GM19324 (cell line): ENCODE results near the gene SERTM1.

ENCODE experiments used
- ATAC-seq: cut with Tn5 transposase; IDR thresholded peaks from one replicate; pipeline ENCODE4 v1.9.1; 2021; ENCODE audit warnings: mild to moderate bottlenecking, moderate library complexity; ENCODE audit not compliant: unreplicated experiment, low FRiP score

SERTM1 gene

DNA sequence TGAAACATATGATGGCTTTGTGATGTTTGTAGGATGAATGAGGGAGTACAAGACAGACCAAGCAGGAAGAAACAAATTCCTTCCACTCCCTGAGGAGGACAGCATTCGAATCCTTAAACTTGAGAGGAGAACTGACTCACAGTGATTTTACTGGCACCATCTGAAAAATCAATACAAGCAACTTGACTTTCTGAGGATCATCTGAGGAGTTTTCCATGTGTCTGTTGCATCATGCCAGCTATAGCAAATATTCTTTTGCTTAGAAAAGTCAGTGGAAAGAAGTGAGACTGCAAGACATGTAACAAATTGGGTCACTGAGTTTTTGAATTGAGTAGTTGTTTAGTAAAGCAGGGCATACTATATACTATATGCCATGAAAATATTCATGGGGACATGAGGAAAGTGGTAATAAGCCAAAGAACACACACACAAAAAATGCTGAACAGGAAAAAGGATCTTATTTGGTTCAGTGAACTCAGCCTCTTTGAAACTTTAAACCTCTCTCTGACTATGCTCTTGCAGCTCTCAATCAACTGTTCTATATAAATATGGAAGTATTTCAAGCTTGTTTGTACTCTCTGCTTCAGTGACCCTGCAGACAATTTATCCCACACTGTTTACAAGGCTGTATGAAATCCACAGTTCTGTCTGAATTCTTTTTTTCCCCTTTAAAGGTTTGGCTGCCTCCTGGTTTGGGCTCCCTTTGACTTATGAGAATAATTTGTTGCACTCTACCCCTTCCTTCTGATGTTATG is 35.5 kb downstream of the SERTM1 start:
- ATAC-seq, result no peak

DNA sequence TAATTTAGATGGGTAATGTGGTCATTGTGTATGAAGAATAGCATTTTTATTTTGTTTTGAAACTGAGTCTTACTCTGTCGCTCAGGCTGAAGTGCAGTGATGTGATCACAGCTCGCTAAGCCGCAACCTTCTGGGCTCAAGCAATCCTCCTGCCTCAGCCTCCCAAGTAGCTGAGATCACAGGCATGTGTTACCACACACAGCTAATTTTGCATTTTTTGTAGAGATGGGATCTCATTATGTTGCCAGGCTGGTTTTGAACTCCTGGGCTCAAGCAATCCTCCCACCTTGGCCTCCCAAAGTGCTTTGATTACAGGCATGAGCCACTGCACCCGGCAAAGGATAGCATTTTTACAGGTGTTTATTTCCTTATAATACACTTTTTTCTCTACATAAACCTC is 36.6 kb downstream of the SERTM1 start:
- no peak for ATAC-seq

DNA sequence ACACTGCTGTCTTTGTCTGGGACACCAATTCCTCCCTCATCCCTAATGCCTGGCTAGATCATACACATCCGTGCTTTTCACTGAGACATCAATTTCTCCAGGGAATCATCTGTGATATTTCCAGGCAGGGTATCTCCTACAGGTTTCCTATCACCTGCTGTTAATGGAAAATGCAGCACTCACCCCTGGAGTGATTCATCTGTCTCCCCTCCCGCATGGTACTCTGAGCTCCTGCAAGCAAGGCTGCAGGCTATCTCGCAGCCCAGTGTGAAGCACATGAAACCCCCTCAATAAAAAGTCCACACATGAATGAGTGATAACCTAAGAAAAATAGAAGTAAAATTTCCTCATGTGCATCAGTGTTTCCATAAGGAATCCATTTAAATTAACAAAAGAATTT is 38.5 kb downstream of the SERTM1 start:
- ATAC-seq, result no peak

DNA sequence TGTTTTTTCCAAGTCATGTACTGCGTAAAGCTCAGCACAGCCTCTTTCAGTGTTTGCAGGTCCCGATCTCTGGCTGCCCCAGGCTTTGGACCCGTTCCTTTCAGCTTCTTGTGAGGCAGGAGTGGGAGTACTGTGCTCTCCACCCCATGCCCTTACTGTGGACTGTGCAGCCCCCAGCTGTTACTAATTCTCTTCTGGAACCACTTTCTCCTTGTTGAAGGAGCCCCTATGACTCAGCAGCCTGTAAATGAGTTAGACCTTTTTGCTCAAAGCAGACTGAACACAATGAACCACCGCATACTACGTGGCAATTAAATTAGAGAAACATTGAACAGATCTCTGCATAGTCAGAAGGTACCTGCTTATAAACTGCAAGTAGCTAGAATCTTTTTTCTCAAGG is 39.0 kb downstream of the SERTM1 start:
- ATAC-seq, result no peak

DNA sequence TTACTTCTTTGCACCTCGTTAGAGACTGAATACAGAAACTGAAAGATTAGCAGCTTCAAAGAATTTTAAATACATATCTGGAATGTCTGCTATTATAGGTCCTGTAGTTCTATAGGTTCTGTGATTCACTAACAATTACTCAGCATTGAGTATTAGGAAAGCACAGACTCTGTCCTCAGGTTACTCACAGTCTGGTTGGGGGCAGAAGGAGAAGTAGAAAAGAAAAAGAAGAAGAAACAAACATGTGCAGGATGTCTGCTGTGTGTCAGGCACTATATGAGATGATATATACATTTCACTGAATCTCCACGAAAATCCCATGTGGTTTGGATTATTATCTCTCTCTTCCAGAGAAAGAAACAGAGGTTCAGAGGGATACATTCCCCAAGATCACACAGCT is 40.1 kb downstream of the SERTM1 start:
- no peak for ATAC-seq

DNA sequence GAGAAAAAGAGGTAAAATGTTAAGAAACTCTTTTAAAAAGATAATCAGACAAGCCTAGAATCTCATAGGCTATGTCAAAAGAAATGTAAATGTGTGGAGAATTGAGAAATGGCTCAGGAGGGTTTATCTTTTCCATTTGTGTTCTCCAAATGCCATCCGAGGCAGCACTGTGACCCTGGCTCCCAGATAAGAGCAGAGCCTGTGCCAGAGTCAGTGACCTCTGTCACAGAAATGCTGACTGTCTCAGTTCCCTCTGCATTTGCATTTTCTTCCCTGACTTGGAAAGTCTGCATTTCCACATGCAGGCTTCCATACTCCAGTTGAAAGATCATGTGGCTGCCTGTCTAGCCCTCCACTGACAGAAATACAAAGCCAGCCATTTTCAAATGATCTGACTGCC is 42.0 kb downstream of the SERTM1 start:
- ATAC-seq, result no peak

DNA sequence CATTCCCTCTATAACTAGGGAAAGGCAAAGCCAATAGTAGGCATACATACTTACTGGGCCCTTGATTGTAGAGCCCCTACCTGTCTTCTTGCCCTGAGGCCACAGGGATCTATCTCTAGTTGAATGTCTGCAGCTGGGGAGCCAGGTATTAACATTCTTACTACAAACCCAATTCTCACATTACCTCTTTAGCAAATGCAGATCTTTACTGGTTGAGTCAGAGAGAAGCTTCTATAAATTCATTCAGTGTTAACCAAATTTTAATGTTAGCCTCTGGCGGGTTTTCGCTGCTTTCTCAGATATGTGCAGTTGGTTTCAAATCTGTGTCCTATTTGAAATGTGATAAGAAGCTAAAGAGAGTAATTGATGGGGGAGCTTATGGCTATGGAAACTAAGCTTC is 43.2 kb downstream of the SERTM1 start:
- ATAC-seq, result no peak

DNA sequence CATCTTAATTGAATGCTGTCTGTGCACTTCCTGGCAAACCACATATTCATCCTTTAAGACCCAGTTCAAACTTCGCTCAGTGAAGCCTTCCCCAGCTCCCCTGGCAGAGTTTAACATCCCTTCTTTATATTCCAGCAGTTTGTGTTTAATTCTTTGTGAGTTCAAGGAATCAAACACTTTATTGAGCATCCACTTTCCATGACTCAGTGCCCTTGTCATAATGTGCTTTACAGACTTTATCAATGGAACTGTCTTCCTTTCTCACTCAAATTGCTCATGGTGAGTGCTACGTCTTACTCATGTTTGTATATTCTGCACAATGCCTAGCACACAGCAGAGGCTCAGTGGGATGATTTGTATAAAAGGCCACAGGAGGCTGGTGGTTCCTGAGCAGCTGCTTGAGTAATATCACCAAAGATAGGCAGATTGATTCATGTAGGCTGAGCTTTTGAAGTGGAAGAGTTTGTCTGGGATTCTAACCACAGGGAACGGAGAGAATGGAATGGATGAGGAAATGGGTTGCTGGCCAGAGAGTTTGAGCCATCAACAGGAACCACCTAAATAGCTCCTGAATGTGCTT is 44.2 kb downstream of the SERTM1 start:
- no peak for ATAC-seq

DNA sequence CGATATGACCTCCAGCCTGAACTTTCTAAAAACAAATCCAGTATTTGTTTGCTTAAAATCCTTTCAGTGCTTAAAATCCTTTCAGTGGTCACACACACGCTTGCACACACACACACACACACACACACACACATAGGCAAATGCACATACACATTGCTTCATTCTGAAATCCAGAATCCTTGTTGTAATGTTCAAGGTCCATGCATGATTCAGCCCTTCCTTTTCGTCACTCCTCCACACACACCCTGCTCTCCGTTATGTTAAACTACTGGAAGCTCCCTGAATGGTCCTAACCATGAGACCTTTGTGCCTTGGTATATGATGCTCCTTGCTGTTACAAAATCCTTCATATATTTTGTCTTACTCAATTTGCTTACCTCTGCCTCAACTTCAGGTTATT is 44.9 kb downstream of the SERTM1 start:
- ATAC-seq, result no peak

DNA sequence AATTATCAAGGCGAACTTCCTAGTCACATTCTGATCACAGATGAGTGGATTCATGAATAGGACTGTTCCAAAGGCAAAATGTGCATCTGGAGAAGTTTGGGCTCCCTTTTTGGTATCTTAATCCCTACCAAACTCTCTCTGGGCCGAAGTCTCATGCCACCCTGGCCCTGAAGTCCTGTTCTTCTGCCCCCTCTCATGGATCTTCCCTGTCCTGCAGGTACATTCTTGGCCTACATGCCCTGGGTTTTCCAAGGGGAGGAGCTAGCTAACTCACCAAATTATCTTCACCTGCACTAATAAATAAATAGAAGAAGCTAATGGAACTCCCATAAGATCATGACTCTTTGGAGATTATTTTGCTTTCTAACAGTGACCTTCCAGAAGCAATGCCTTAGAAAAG is 50.3 kb downstream of the SERTM1 start:
- no peak for ATAC-seq

DNA sequence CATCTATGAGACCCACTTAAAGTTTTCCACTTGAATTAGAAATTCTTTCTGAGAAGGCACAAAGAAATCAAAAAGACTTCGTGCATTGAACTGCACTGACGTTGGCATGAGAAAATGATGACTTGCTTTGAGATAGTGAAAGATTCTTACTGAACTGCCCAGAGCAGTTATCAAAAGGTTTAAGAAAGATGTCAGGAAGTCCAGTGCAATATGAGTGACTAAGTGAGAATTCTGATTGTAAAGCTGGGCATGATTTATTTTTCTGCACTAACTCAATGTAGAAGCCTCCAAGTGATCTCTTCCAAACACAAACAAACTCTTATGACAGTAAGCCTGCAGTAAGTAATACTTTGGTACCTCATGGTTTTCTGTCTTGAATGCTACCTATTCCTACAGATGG is 52.1 kb downstream of the SERTM1 start:
- no peak for ATAC-seq

DNA sequence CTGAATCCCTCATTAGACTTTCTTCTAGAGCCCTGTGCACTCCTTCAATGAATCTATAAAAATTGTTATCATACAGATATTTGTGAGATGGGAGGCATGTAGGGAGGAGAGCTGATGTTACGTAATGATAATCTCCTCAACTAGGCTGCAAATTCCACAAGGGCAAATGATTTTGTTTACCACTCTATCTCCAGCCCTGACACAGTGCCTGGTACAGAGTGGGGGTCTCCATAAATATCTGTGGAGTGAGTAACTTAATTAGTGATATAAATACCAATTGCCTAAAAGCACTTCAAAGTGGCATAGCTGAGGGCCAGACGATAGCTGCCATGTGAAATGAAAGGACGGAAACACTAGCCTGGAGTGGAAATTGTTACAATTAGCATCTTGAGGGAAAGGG is 54.2 kb downstream of the SERTM1 start:
- ATAC-seq, result no peak

DNA sequence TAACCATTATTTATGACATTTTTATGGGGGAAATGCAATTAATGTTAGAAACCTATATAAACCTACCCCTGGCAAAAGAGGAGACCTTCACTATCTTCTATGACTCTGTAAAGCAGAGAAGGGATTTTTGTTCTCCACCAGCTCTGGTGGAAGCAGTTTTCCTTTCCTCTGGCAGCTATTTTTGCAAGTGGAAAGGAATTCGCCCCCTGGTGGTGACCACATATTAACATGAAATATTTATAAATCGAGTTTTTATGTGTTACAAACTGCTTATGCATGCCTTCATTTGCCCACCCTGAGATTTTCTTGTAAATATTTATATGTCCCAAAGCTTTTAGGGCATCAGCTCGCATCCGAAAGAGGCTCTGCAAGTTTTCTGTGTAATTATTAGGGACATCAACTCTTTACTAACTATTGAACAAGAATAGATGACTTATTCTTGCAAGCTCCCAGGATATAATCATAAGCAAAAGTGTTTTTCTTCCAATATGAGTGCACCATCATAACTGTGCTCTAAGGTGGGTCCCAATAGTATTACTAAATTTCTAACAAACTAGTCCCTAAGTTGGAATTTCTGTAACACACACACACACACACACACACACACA is 62.4 kb downstream of the SERTM1 start:
- no peak for ATAC-seq

DNA sequence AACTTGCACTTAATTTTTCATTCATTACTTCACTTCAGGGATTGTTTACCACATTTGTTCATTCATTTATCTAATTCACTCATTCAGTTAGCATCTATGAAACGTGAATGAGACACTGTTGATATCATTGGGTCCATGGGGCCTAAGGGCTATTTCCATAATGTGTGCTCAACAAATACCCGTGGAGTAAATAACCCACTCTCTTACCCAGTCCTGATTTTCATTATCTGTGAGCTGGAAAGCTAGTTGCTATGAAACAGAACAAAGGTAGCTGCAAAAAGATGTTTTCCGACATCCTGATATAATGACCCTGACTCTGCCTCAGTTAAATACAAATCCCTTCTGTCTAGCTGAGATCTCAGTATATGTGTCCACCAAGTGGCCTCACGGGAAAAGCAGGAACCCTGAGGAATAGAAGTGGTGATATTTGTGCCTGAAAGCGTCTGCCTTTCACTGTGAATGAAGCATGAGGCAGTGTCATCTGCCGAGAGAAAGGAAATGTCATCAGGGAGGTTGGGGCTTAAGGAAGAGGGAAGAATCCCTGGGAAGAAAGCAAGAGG is 63.8 kb downstream of the SERTM1 start:
- ATAC-seq, result no peak

DNA sequence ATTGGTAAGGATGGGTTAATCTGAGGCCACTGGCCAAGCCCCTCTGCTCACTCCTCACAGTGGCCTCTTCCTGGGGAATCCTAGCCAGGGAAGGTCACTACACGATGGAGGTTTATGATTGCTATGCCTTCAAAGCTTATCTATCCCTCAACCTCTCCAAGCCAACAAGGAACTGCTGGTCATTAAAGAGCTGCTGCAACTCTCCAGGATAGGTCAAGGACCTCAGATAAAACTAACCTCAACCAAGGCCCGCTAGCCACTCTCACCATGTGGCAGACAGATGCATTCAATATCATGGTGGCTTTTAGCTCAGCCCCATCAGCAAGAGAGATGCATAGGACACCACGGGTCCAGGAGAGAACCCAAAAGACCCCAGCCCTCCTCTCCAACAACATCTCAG is 71.6 kb downstream of the SERTM1 start:
- ATAC-seq, result no peak

DNA sequence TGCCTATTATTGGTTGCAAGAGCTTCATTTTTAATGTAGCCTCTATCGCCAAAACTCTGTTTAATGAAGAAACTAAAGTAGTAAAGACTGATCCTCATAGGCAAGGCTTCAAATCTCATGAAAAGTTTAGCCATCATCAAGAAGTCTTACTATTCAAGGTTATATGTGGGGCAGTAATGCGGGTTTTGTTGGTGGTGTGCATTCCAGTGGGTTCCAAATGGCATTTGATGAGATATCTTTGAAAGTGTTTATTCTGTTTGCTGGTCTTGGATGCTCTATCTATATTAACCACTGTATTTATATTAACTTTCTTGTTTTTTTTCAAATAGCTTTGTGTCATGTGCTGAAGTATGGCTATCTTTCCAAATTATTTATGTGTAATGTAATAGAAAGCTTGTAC is 72.2 kb downstream of the SERTM1 start:
- ATAC-seq, result no peak
